ENCODE data around the gene RIC8B.

Gene RIC8B

DNA sequence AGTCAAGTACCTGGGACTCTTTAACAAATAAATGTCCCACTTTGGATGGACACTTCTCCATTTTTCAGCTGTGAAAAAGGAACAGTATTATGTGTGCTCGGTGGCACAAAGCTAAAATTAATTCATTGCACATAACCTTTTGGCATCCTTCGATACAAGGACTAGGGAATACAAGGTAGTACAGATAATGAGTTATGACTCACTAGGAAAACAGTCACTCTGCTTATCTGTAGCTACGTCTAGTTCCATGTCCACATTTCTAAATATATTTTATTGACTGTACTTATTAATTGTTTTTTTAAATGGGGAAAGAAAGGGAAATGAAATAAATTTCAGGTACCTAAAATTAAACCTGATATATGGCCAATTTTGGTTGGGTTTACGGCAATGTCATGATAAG is 35.2 kb upstream of the RIC8B start:
- TF ChIP-seq, protein P1, sequence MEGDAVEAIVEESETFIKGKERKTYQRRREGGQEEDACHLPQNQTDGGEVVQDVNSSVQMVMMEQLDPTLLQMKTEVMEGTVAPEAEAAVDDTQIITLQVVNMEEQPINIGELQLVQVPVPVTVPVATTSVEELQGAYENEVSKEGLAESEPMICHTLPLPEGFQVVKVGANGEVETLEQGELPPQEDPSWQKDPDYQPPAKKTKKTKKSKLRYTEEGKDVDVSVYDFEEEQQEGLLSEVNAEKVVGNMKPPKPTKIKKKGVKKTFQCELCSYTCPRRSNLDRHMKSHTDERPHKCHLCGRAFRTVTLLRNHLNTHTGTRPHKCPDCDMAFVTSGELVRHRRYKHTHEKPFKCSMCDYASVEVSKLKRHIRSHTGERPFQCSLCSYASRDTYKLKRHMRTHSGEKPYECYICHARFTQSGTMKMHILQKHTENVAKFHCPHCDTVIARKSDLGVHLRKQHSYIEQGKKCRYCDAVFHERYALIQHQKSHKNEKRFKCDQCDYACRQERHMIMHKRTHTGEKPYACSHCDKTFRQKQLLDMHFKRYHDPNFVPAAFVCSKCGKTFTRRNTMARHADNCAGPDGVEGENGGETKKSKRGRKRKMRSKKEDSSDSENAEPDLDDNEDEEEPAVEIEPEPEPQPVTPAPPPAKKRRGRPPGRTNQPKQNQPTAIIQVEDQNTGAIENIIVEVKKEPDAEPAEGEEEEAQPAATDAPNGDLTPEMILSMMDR (IDR thresholded peaks at IDR 0.05; ENCODE audit: borderline replicate concordance, insufficient read depth, low read depth, low read length), result no peak
- no peak overlapping the region for H3K4me3 ChIP-seq (ENCODE audit: low read depth, low read length)

DNA sequence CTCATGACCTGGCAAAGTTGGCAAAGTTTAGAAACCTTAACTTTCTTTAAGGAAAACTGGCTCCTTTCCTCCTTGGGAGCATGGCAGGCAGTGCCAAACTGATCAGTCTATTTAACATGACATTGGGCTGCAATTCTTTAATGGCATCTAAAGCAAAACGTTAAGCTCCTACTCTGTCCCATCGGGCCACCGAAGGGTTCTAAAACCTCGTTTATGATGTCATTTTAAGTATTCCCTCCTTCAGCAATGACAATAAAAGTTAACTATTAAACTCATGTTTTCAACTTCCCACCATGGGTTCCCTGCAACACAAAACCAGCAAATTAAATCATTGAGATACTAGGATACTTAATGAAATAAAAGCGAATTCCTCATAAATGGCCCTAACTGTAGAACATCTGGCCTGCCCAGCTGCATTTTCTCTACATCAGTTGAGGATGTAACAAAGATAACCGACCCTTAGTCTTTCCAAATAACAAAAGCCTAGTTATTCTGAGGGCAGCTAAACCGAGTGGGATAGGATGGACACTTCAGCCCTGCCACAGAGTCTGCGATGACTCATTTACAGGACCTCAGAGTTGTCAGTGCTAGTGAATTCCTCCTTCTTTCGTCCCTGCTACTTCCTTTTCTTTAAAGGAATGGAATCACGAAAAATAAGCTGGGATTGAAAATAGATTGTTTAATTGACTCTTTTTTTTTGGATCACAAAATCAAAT is 34.5 kb upstream of the RIC8B start:
- TF ChIP-seq, protein P1 (IDR thresholded peaks at IDR 0.05; ENCODE audit: borderline replicate concordance, insufficient read depth, low read depth, low read length), result no peak

DNA sequence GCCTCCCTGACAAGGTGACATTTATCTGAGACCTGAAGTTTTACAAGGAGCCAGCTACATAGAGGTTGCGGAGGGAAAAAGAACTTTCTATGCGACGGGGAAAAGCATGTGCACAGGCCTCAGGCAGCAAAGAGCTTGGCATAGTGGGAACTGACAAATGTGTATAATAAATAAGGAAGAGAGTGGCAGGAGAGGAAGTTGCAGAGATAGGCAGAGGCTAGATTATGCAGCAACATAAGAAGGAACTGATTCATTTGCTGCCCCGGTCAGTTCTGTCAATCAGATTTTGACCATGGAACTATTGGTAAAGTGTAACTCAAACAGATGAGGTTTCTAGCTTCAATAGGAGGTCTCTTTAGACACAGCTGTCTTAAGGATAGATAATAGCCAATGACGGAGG is 33.7 kb upstream of the RIC8B start:
- no peak overlapping the region for H3K4me3 ChIP-seq (ENCODE audit: low read depth, low read length)
- TF ChIP-seq, protein P1 (IDR thresholded peaks at IDR 0.05; ENCODE audit: borderline replicate concordance, insufficient read depth, low read depth, low read length), result no peak

More for the DNA sequence above, 34.5 kb upstream of the RIC8B start:
- no peak overlapping the region for H3K4me3 ChIP-seq (ENCODE audit: low read depth, low read length)

DNA sequence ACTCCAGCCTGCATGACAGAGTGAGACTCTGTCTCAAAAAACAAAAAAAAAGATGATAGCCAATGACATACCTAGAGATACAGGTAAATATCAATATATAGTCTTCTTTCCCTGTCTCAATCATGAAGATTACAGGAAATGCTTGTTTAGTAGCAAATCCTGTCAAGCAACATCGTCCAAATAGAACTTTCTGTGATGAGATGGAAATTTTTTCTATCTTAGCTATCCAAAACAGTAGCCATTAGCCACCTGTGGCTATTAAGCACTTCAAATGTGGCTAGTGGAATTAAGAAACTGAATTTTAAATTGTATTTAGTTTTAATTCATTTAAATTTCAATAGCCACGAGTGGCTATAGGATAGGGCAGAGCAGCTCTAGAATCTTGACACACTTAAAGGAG is 33.2 kb upstream of the RIC8B start:
- TF ChIP-seq, protein P1 (IDR thresholded peaks at IDR 0.05; ENCODE audit: borderline replicate concordance, insufficient read depth, low read depth, low read length), result no peak
- H3K4me3 ChIP-seq (ENCODE audit: low read depth, low read length), result no peak overlapping the region

DNA sequence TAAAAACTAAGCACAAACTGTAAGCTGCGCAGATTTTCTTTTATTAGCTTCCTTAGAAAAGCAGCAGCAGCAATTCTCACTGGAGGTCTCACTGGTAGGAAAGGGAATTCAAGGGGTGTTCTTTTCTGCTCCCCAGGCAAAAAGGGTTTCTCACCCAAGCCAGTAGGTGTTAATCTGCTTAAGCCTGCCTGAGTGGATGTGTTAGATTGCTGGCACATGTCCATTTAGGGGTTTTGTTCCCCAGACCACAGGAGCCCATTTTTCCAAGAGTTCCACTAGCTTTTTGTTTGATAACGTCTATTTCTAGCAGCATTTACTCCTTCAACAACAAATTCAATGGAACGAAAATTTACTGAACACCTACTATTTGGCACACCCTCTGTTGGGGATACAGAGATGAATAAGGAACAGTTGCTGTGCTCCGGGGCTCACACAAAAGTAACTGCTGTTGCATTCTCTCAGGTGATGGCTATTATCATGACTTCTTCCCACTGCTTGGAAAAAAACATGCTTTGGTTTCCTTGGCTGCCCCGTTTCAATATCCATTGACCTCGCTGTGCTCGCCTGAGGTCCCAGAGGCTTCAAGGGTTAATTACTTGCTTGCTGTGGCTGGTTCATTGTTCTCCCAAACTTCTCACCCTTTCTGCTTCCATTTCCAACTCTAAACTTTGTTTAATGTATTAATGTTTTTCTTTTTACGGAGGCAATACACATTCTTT is 31.1 kb upstream of the RIC8B start:
- TF ChIP-seq, protein P1 (IDR thresholded peaks at IDR 0.05; ENCODE audit: borderline replicate concordance, insufficient read depth, low read depth, low read length), result no peak

DNA sequence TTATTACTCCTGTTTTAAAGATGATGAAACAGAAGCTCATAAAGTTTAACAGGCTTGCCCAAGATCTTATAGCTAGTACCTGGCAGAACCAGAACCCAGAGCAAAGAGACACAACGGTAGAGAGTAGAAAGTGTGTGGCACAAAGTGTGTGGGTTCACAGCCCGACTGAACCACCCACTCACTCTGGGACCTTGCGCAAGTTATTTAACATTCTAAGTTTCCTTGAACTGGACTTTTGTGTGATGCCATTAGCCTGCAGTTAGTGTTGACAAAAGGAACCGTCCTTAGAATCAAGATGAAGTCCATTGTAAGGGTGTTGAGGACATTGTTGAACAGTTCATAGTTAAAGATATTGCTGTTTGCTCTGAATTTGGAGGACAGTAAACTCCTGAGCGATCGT is 29.9 kb upstream of the RIC8B start:
- H3K4me3 ChIP-seq (ENCODE audit: low read depth, low read length), result no peak overlapping the region
- TF ChIP-seq, protein P1 (IDR thresholded peaks at IDR 0.05; ENCODE audit: borderline replicate concordance, insufficient read depth, low read depth, low read length), result no peak

More for the DNA sequence above, 31.1 kb upstream of the RIC8B start:
- H3K4me3 ChIP-seq (ENCODE audit: low read depth, low read length), result no peak overlapping the region
